Lower leg skin (tissue), 3 donors: Measurements from ENCODE around the gene SWAP70.

Experiments
- CTCF ChIP-seq, 3 donors: fragments of 450-650 bp; IDR thresholded peaks; one replicate each; pipeline ENCODE4 v1.5.1; 2016; ENCODE audit warnings: antibody characterized with exemption in 3 of 3, mild to moderate bottlenecking in 3 of 3, moderate library complexity in 2 of 3
- POLR2A ChIP-seq, 2 donors: fragments of 450-650 bp; IDR thresholded peaks; one replicate each; pipeline ENCODE4 v1.6.1; 2016 to 2017; ENCODE audit warnings: antibody characterized with exemption in 2 of 2, mild to moderate bottlenecking in 1 of 2, moderate library complexity in 1 of 2

- TF ChIP-seq CTCF (IDR thresholded peaks at IDR 0.05) (no peak), POLR2A (IDR thresholded peaks at IDR 0.05) (no peak)
These were observed 133.0 kb downstream of the SWAP70 start for GRCh38 chr11:9796854-9797253.
